Inflammatory macrophage treated with lipopolysaccharide for 1 hour (primary cell): ENCODE results near the gene SND1.

Source experiments
- DNase-seq, 2 donors: peaks; one replicate each; pipeline ENCODE4 v3.0.0-alpha.2; 2020 to 2022

Gene SND1

GRCh38 chr7:127876393-127876792, 224.4 kb downstream of the SND1 start:
- peak; percentile 39 to 60 for DNase-seq

DNA sequence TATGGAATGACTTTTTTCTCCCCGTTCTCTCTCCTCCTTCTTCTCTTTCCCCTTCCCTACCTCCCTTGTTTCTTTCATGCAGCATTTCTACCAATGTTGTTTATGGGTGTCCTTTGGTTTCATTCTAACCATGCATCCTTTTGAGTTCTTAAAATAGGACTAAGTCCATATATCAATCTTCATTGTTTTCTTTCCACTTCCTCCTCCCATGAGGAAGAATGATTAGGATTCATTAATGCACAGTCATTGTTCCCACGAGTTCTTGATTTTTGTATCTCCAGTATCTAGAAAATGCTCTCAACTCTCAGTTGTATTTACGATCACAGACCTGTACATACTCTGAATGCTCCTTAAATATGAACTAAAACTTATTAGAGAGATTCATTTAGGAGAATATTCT, 226.0 kb downstream of the SND1 start:
- DNase-seq, result peak; percentile 21 to 32

- DNase-seq, result no peak
Measured at GRCh38 chr7:127878791-127879190, 226.8 kb downstream of the SND1 start.

- DNase-seq, result no peak
Measured at GRCh38 chr7:127879436-127879835, 227.4 kb downstream of the SND1 start.

GRCh38 chr7:127879942-127880341, 227.9 kb downstream of the SND1 start:
- DNase-seq, result no peak

- no peak for DNase-seq
Measured at GRCh38 chr7:127880454-127880853, 228.5 kb downstream of the SND1 start.

DNA sequence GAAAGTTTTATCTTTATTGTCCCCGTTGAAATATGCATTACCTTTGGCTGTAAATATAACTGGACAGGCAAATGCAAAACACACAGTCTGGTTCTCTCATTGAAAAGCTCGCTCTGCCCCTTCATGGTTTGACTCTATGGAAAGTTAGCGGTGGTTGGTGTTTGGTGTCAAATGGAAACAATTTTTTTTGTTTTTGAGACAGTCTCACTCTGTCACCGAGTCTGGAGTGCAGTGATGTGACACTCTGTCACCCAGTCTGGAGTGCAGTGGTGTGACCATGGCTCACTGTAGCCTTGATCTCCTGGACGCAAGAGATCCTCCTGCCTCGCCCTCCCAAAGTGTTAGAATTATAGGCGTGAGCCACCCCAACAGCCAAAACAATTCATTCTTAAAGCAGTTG, 229.6 kb downstream of the SND1 start:
- no peak for DNase-seq

GRCh38 chr7:127882313-127882920, 230.4 kb downstream of the SND1 start:
- DNase-seq, result no peak

GRCh38 chr7:127884066-127884559, 232.1 kb downstream of the SND1 start:
- no peak for DNase-seq

- no peak for DNase-seq
Measured at GRCh38 chr7:127885222-127885772, 233.3 kb downstream of the SND1 start.

DNA sequence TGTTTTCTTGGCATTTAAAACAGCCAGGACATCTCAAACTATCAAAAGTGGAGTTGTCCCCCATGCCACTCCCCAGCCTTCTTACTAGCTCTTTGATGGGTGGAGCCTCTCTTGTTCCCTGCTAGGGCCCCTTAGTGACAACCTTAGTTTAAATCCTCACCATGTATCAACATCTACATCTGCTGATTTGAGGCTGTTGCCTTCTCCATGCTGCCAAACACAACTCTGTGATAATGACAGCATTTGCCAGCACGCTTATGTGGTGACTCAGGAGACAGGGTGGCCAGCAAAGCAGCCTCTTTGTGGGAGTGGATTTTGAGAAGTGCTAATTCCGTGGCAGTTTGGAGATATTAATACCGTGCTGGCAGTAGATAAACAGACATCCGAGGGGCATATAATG, 233.8 kb downstream of the SND1 start:
- DNase-seq, result no peak

GRCh38 chr7:127886248-127886647, 234.3 kb downstream of the SND1 start:
- no peak for DNase-seq

DNA sequence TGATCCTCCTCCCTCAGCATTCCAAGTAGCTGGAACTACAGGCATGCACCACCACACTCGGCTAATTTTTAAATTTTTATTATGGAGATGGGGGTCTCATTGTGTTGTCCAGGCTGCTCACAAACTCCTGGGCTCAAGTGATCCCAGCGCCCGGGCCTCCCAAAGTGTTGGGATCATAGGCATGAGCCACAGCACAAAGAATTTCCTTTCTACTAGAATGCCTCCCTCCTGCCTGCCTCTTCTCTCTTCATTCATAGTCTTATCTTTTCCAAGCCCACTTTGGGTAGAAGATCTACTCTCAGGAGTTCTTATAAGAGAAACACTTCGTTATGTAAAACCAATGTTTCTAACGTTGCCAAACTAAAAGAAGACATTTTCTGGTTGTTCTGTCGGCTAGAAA, 235.1 kb downstream of the SND1 start:
- DNase-seq, result no peak

- DNase-seq, result no peak
Measured at GRCh38 chr7:127887631-127888030, 235.6 kb downstream of the SND1 start.

GRCh38 chr7:127888411-127888810, 236.4 kb downstream of the SND1 start:
- DNase-seq, result no peak

GRCh38 chr7:127888825-127889224, 236.8 kb downstream of the SND1 start:
- DNase-seq, result no peak

DNA sequence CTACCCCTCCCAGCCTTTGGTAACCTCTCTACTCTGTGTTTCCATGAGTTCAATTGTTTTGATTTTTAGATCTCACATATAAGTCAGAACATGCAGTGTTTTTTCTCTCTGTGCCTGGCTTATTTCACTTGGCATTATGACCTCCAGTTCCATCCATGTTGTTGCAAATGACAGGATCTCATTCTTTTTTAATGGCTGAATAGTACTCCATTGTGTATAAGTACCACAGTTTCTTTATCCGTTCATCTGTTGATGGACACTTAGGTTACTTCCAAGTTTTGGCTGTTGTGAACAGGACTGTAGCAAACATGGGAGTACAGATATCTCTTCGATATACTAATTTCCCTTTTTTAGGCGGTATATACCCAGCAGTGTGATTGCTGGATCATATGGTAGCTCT, 237.7 kb downstream of the SND1 start:
- DNase-seq, result no peak

GRCh38 chr7:127890726-127891125, 238.7 kb downstream of the SND1 start:
- DNase-seq, result peak; percentile 36 to 38

DNA sequence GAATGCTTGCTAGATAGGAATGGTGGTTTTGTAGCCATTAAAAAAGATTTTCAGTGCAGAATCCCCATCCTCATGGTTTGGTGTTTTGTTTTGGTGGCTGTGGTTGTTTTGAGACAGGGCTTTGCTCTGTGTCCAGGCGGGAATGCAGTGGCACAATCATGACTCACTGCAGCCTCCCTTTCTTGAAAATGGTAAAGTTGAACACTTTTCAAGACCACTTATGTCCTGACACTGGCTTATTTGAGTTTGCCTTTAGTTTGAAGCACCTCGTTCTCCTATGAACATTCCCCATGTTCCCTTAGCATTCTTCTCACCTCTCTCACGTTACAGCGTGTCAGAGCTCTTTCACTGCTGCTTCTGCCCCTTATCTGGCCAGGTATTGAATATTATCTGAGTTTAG, 239.2 kb downstream of the SND1 start:
- no peak for DNase-seq

DNA sequence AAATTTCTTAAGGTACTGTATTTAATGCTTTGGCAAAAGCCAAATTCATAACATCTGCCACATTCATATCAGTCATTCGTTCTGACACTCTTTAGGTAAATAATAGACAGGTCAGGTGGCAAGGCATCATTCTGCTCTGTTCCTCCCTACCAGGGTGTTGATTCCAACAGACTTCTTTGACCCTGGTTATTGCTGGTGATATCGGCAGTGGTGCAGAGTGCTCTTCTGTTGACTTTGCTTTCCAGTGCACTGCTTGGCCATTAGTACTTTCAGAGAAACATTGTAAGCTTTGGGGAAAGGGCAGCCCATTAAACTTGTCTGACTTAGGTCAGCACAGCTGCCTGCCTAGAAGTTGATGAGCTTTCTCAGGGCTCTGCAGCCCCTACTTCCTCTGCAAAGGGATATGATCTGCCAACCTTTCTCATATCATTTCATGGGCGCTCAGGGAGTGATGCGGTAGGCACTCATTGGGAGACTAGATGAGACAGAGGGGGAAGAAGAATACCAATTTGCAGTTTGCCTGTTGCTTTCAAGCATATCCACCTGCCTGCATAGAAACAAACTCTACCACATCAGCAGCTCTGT, 240.0 kb downstream of the SND1 start:
- DNase-seq, result no peak

- DNase-seq, result no peak
Measured at GRCh38 chr7:127892488-127893314, 240.7 kb downstream of the SND1 start.

- DNase-seq, result no peak
Measured at GRCh38 chr7:127893547-127893946, 241.6 kb downstream of the SND1 start.

- DNase-seq, result no peak
Measured at GRCh38 chr7:127894588-127894987, 242.6 kb downstream of the SND1 start.

GRCh38 chr7:127895360-127895759, 243.4 kb downstream of the SND1 start:
- DNase-seq, result no peak
